Gastrocnemius medialis (tissue), 4 donors: ENCODE results near the gene PTGDR2. TPM values are rescaled to one million over a fixed set of nuclear protein-coding genes. Genes with fewer than 3 reads are reported as not detected.

Experiments used
- ATAC-seq, 2 donors: fragments of 150-250 bp; one replicate each; pipeline ENCODE4 v1.9.1; 2016
- DNase-seq, 2 donors: peaks; one replicate each; pipeline ENCODE4 v3.0.0-alpha.2; 2019
- H3K27ac ChIP-seq, 4 donors: fragments of 200-600 bp; sonication (generic); 1 replicate in 1 of 4; 2 replicates in 3 of 4; pipeline ENCODE4 v1.5.1; 2016 to 2018; ENCODE audit warnings: mild to moderate bottlenecking in 2 of 4, moderate library complexity in 1 of 4
- H3K27me3 ChIP-seq, 3 donors: fragments of 200-600 bp; sonication (generic) in 2 of 3; 1 replicate in 1 of 3; 2 replicates in 2 of 3; pipeline versions ENCODE4 v1.5.1 to v1.6.0; 2016 to 2019; ENCODE audit warnings: mild to moderate bottlenecking in 1 of 3, moderate library complexity in 1 of 3
- H3K36me3 ChIP-seq, 2 donors: fragments of 200-600 bp; sonication (generic) in 1 of 2; one replicate each; pipeline ENCODE4 v1.5.1; 2017 to 2018
- H3K4me1 ChIP-seq, 2 donors: fragments of 200-600 bp; sonication (generic) in 1 of 2; one replicate each; pipeline ENCODE4 v1.5.1; 2016 to 2017; ENCODE audit warnings: mild to moderate bottlenecking in 2 of 2
- H3K4me3 ChIP-seq, 4 donors: fragments of 200-600 bp; sonication (generic) in 3 of 4; 1 replicate in 1 of 4; 2 replicates in 3 of 4; pipeline ENCODE4 v1.5.1; 2016 to 2019; ENCODE audit warnings: mild to moderate bottlenecking in 2 of 4
- H3K9me3 ChIP-seq, 3 donors: fragments of 200-600 bp; sonication (generic) in 2 of 3; 1 replicate in 1 of 3; 2 replicates in 2 of 3; pipeline ENCODE4 v1.5.1; 2016 to 2019
- POLR2A ChIP-seq, 2 donors: fragments of 450-650 bp; IDR thresholded peaks; one replicate each; pipeline ENCODE4 v1.6.1; 2017; ENCODE audit warnings: antibody characterized with exemption in 2 of 2, mild to moderate bottlenecking in 2 of 2, moderate library complexity in 2 of 2
- in situ Hi-C, 4 donors: fragments of 200-750 bp; cut with MboI; loops; one replicate each; pipeline versions ENCODE4 v1.15.0 to v1.8.0; 2017; ENCODE audit warnings: low sequenced_read_pairs in 4 of 4
- intact Hi-C: fragments of 100-400 bp; cut with DNase I; formaldehyde crosslinking; loops from one replicate; pipeline ENCODE4 v1.15.1; 2023; ENCODE audit warnings: low total_unique reads
- total RNA-seq, 4 donors: library from RNA; depleted of rRNA; stranded (reverse); fragments of >200 nt; gene quantifications; one replicate each; pipeline versions ENCODE4 v1.1.0 to v1.2.3, GENCODE V29; 2016
- TF ChIP-seq, protein P1 (sequence below), 5 experiments: fragments of 450-650 bp in 3 of 5; fragments of 200-600 bp in 2 of 5; sonication (generic) in 2 of 5; IDR thresholded peaks in 4 of 5; conservative IDR thresholded peaks in 1 of 5; 1 replicate in 4 of 5; 2 replicates in 1 of 5; pipeline ENCODE4 v1.5.1; 2016 to 2019; ENCODE audit warnings: antibody characterized with exemption in 5 of 5, mild to moderate bottlenecking in 3 of 5, moderate library complexity in 3 of 5

PTGDR2 gene
- total RNA-seq, 4 donors from 2014 or later: 0.40 to 4.3 (median 1.3) TPM

DNA sequence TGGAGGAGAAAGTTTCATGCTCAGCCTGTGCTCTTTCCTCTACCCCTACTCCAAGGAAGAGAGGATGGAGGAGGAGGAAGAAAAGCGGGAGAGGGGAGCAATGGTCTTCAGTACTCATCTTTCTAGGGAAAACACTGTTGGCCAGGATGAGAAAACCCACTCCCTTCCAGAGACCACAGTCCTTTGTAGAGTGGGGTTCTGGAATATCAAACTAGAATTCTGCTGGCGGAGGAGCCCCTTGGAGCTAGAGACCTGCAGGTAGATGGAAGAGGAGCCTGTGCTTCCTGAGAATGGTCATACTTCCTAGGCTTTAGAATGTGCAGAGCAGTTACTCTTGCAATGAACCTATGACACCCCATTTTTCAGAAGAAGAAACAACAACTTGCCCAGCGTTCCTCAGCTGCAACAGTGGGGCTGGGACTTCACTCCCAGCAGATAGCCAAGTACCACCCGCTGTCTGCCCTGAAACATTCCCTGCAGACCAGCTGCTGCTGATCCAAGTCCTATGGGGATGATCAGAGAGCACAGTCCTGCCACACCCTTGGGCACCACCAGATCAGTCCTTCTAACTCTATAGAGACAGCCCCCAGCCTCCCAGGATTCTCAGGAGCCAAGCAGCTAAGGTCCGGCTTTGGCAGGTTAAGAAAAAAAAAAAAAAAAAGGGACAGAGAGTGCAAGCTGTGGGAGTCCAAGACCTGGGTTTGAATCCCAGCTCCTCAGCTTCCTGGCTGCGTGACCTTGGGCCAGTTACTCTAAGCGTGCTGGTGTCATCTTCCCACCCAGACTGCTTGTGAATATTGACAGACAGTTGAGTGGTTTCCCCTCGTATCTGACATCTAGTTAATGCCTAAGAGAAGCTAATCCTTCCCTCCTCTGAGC is 664 bp downstream of the PTGDR2 start:
- Histone ChIP-seq H3K27ac (no peak overlapping the region), H3K27me3 (no peaks in the 10 kb centered on the region), H3K4me1 (no peaks in the 10 kb centered on the region), H3K9me3 (no peaks in the 10 kb centered on the region), H3K4me3 (peak overlapping the region in 1 of 4 donors; percentile 34), H3K36me3 (peaks cover 0 to 21% of the 10 kb centered on the region in 2 donors)
- intact Hi-C loops: no loop called here
- ATAC-seq (no peak), DNase-seq (no peak)
- TF ChIP-seq, protein P1, sequence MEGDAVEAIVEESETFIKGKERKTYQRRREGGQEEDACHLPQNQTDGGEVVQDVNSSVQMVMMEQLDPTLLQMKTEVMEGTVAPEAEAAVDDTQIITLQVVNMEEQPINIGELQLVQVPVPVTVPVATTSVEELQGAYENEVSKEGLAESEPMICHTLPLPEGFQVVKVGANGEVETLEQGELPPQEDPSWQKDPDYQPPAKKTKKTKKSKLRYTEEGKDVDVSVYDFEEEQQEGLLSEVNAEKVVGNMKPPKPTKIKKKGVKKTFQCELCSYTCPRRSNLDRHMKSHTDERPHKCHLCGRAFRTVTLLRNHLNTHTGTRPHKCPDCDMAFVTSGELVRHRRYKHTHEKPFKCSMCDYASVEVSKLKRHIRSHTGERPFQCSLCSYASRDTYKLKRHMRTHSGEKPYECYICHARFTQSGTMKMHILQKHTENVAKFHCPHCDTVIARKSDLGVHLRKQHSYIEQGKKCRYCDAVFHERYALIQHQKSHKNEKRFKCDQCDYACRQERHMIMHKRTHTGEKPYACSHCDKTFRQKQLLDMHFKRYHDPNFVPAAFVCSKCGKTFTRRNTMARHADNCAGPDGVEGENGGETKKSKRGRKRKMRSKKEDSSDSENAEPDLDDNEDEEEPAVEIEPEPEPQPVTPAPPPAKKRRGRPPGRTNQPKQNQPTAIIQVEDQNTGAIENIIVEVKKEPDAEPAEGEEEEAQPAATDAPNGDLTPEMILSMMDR (IDR thresholded peaks at IDR 0.05 in 4 of 5, conservative IDR thresholded peaks at IDR 0.05 in 1 of 5): no peak
- TF ChIP-seq POLR2A (IDR thresholded peaks at IDR 0.05): no peak
- in situ Hi-C loops: no loop called here

DNA sequence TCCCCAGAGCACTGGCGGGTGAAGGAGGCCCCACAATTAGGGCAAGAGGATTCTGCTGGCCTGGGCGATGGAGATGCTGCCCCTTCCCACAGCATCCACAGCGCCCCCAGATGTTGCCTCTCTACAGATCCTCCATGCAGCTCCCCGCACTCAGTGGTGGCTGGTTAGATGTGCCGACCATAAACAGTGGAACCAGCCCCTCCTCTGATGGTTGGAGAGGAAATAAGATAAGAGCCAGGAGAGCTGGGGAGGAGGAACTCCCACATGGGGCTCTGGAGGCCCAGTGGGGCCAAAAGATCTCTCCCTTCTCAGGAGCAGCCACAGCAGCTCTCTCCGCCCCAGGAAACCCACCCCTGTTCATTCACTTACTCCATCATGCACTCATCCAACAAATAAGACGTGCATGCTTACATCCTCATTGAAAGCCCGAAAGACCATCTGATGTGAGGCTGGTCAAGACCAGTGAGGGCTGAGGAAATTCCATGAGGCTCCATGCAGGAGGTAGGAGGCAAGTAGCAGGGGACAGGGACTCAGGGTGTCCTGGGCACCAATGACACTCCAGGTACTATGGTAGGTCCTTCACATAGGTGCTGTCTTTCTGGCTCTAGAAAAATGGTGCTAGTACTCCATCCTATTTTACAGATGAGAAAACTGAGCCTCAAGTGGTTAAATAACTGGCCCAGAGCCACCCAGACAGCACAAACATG is 1.5 kb downstream of the PTGDR2 start:
- TF ChIP-seq, protein P1 (IDR thresholded peaks at IDR 0.05 in 4 of 5, conservative IDR thresholded peaks at IDR 0.05 in 1 of 5): no peak
- TF ChIP-seq POLR2A (IDR thresholded peaks at IDR 0.05): no peak
- intact Hi-C loops (no loop called here), in situ Hi-C loops (no loop called here)
- ATAC-seq: no peak
- Histone ChIP-seq H3K27me3 (no peaks in the 10 kb centered on the region), H3K9me3 (no peaks in the 10 kb centered on the region), H3K27ac (no peak overlapping the region), H3K4me3 (peak overlapping the region in 1 of 4 donors; percentile 34), H3K36me3 (peaks cover 0 to 29% of the 10 kb centered on the region in 2 donors), H3K4me1 (no peaks in the 10 kb centered on the region)
- no peak for DNase-seq

DNA sequence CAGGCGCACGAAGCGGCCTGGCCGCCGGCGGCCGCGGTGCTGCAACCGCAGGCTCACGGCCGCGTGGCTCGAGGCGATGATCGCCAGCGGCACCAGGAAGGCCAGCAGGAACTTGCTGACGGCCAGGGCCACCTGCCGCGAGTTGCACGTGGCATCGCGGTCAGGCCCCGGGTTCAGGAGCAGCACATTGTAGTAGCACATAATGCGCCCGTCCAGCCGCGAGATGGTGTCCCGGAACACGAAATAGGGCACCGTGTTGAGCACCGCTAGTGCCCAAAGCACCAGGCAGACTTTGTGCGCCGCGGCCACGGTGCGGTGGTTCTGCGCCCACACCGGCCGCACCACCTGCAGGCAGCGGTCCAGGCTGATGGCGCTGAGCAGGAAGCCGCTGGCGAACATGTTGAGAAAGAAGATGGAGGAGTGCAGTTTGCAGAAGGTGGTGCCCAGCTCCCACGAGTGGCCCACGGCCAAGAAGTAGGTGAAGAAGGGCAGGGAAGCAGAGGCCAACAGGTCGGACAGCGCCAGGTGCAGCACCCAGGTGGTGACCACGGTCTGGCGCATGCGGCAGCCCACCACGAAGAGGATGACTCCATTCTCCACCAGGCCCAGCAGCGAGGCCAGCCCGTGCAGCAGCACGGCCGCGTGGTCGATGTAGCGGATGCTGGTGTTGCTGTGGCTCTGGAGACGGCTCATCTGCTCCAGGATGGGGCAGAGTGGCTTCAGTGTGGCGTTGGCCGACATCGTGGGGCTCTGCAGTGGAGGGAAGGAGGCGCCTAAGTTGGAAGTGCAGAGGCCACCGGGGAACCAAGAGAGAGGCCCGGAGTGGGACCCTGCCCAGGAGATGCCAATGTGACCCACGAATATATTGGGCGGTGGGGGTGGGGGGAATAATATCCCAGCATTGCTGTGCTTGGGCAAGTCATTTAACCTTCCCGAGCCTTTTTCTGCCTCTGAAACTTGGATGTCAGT is 2.5 kb downstream of the PTGDR2 start:
- Histone ChIP-seq H3K9me3 (no peaks in the 10 kb centered on the region), H3K27ac (no peak overlapping the region), H3K4me1 (no peaks in the 10 kb centered on the region), H3K36me3 (peaks cover 0 to 37% of the 10 kb centered on the region in 2 donors), H3K4me3 (no peak overlapping the region), H3K27me3 (no peaks in the 10 kb centered on the region)
- in situ Hi-C loops (no loop called here), intact Hi-C loops (no loop called here)
- TF ChIP-seq, protein P1 (IDR thresholded peaks at IDR 0.05 in 4 of 5, conservative IDR thresholded peaks at IDR 0.05 in 1 of 5): no peak
- TF ChIP-seq POLR2A (IDR thresholded peaks at IDR 0.05): no peak
- no peak for DNase-seq
- ATAC-seq: no peak

DNA sequence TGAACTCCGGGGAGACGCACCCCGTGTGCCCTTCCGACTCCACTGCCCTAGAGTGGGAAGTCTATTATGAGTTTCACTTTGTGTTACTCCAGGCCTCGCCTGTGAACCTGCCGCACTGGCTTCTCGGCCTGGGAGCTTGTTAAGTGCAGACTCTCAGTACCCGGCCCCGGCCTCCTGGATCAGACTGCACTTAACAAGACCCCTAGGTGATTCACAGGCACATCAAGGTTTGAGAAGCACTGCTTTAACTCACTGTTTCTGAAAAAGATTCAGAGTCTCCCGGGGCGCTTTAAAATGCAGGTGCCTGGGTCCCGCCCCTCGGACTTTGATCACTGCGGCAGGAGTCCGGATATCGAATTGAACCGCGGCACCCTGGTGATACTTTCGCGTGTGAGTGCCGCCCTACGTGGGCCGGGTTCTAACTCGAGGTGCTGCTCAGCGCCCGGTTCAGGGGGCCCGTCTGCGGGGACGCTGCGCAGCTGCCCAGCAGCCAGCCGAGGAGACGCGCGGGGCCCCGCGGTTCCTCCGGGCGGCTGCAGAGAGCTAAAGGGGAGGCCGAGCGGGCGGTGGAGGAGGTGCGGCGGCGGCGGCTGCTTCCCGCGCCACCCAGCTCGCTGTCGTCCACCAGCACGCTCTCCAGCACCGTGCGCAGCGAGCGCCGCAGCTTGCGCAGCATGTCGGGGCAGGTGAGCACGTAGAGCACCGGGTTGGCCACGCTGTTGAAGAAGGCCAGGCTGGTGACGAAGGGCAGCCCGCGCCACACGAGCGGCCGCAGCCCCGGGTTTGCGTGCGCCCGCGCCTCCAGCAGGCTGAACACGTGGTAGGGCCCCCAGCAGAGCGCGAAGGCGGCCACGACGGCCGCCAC is 3.4 kb downstream of the PTGDR2 start:
- H3K9me3 ChIP-seq: no peaks in the 10 kb centered on the region
- intact Hi-C loops (no loop called here), in situ Hi-C loops (no loop called here)
- no peak overlapping the region for H3K27ac ChIP-seq
- H3K36me3 ChIP-seq: peaks cover 0 to 46% of the 10 kb centered on the region in 2 donors
- ATAC-seq: no peak
- TF ChIP-seq, protein P1 (IDR thresholded peaks at IDR 0.05 in 4 of 5, conservative IDR thresholded peaks at IDR 0.05 in 1 of 5): no peak
- TF ChIP-seq POLR2A (IDR thresholded peaks at IDR 0.05): no peak
- no peak overlapping the region for H3K4me3 ChIP-seq
- no peaks in the 10 kb centered on the region for H3K4me1 ChIP-seq
- DNase-seq: no peak
- no peaks in the 10 kb centered on the region for H3K27me3 ChIP-seq
